Thyroid gland (tissue), 4 donors: Measurements from ENCODE around the gene PRELID1. TPM values are rescaled to one million over a fixed set of nuclear protein-coding genes. Genes with fewer than 3 reads are reported as not detected.

Experiments
- DNase-seq, 2 donors: peaks; one replicate each; pipeline ENCODE4 v3.0.0-alpha.2; 2019
- H3K27ac ChIP-seq, 3 donors: fragments of 200-600 bp; sonication (generic); 1 replicate in 2 of 3; 2 replicates in 1 of 3; pipeline ENCODE4 v1.5.1; 2016 to 2019; ENCODE audit warnings: mild to moderate bottlenecking in 1 of 3, moderate library complexity in 1 of 3
- H3K27me3 ChIP-seq: fragments of 200-600 bp; sonication (generic); one replicate; pipeline ENCODE4 v1.5.1; 2019
- H3K36me3 ChIP-seq, 2 donors: fragments of 200-600 bp; sonication (generic); one replicate each; pipeline ENCODE4 v1.5.1; 2016 to 2019
- H3K4me1 ChIP-seq, 2 donors: fragments of 200-600 bp; sonication (generic); one replicate each; pipeline ENCODE4 v1.5.1; 2017 to 2019
- H3K4me3 ChIP-seq, 3 donors: fragments of 200-600 bp; sonication (generic); replicated peaks in 1 of 3; 1 replicate in 2 of 3; 2 replicates in 1 of 3; pipeline ENCODE4 v1.5.1; 2016; ENCODE audit warnings: mild to moderate bottlenecking in 1 of 3
- H3K9me3 ChIP-seq: fragments of 200-600 bp; sonication (generic); one replicate; pipeline ENCODE4 v1.5.1; 2017
- POLR2A ChIP-seq, 2 donors: fragments of 450-650 bp; IDR thresholded peaks; one replicate each; pipeline ENCODE4 v1.6.1; 2017; ENCODE audit warnings: antibody characterized with exemption in 2 of 2, mild to moderate bottlenecking in 2 of 2, moderate library complexity in 1 of 2
- WGBS, 2 donors: methylation state at CpG; one replicate each; pipeline ENCODE4 v1.1.5; 2017; 5-methylcytosine and 5-hydroxymethylcytosine counted together
- intact Hi-C: fragments of 100-400 bp; cut with DNase I; formaldehyde crosslinking; loops from one replicate; pipeline ENCODE4 v1.15.1; 2023
- total RNA-seq, 4 donors: library from RNA; depleted of rRNA; stranded (reverse); fragments of >200 nt; gene quantifications; one replicate each; pipeline ENCODE4 v1.2.3, GENCODE V29; 2016
- TF ChIP-seq, protein P1 (sequence below), 6 experiments: fragments of 200-600 bp in 3 of 6; fragments of 450-650 bp in 3 of 6; sonication (generic) in 3 of 6; IDR thresholded peaks; one replicate each; pipeline ENCODE4 v1.5.1; 2016 to 2019; ENCODE audit warnings: antibody characterized with exemption in 6 of 6, mild to moderate bottlenecking in 2 of 6, inconsistent platforms in 1 of 6, moderate library complexity in 1 of 6

The PRELID1 gene
- total RNA-seq, 4 donors from 2014 or later, result 52.8 to 83.2 (median 57.9) TPM

DNA sequence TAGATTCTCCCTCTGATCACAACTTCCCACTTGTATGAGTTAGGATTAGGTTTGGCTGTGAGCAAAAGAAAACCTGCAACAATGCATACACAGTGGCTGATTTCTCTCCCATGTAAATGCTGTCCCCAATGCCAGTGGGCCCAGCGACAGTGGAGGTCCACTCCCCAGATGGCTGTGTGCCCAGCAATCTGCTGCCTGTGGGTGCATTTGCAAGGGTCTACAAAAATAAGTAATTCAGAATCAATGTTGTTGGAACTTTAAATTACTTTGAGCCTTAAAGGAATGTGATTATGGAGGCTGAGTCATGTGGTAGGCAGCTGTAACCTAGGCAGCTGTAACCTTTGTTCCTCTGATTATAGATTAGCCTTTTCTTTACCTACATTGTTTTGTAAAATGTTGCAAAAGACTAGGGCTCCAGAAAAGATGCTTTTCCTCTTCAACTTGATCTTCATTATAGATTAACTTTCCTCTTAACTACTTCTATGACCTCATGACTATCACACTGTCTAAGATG is 22.3 kb downstream of the PRELID1 start:
- TF ChIP-seq POLR2A (IDR thresholded peaks at IDR 0.05), result no peak
- TF ChIP-seq, protein P1, sequence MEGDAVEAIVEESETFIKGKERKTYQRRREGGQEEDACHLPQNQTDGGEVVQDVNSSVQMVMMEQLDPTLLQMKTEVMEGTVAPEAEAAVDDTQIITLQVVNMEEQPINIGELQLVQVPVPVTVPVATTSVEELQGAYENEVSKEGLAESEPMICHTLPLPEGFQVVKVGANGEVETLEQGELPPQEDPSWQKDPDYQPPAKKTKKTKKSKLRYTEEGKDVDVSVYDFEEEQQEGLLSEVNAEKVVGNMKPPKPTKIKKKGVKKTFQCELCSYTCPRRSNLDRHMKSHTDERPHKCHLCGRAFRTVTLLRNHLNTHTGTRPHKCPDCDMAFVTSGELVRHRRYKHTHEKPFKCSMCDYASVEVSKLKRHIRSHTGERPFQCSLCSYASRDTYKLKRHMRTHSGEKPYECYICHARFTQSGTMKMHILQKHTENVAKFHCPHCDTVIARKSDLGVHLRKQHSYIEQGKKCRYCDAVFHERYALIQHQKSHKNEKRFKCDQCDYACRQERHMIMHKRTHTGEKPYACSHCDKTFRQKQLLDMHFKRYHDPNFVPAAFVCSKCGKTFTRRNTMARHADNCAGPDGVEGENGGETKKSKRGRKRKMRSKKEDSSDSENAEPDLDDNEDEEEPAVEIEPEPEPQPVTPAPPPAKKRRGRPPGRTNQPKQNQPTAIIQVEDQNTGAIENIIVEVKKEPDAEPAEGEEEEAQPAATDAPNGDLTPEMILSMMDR (IDR thresholded peaks at IDR 0.05), result no peak
- H3K27ac ChIP-seq, result no peak overlapping the region
- no peak overlapping the region for H3K4me3 ChIP-seq
- no peaks in the 10 kb centered on the region for H3K4me1 ChIP-seq
- intact Hi-C loops, result no loop called here
- no peaks in the 10 kb centered on the region for H3K27me3 ChIP-seq
- WGBS, 2 donors, result 83 to 94% methylated on average over 1 of the region's 1 CpG
- DNase-seq, result no peak
- H3K9me3 ChIP-seq, result no peaks in the 10 kb centered on the region
- H3K36me3 ChIP-seq, result peaks cover under 1 to 10% of the 10 kb centered on the region in 2 donors

- Histone ChIP-seq H3K36me3 (peaks cover 14 to 25% of the 10 kb centered on the region in 2 donors), H3K27me3 (no peaks in the 10 kb centered on the region), H3K4me1 (no peaks in the 10 kb centered on the region), H3K27ac (no peak overlapping the region), H3K9me3 (no peaks in the 10 kb centered on the region), H3K4me3 (no peak overlapping the region)
- TF ChIP-seq POLR2A (IDR thresholded peaks at IDR 0.05), result no peak
- TF ChIP-seq, protein P1 (IDR thresholded peaks at IDR 0.05), result no peak
- no peak for DNase-seq
- 68 to 80% methylated on average over 22 to 23 of the region's 28 CpGs for WGBS, 2 donors
- intact Hi-C loops, result no loop called here
Observed at GRCh38 chr5:177327539-177328522, 24.2 kb downstream of the PRELID1 start.

GRCh38 chr5:177328545-177329231 is 25.1 kb downstream of the PRELID1 start:
- Histone ChIP-seq H3K4me1 (no peaks in the 10 kb centered on the region), H3K9me3 (no peaks in the 10 kb centered on the region), H3K27me3 (no peaks in the 10 kb centered on the region), H3K36me3 (peaks cover 22 to 34% of the 10 kb centered on the region in 2 donors), H3K27ac (no peak overlapping the region), H3K4me3 (no peak overlapping the region)
- WGBS, 2 donors, result 91 to 93% methylated on average over 18 to 19 of the region's 19 CpGs
- no peak for DNase-seq
- TF ChIP-seq, protein P1 (IDR thresholded peaks at IDR 0.05), result no peak
- TF ChIP-seq POLR2A (IDR thresholded peaks at IDR 0.05), result no peak
- intact Hi-C loops, result no loop called here

GRCh38 chr5:177329883-177330282 is 26.3 kb downstream of the PRELID1 start:
- H3K9me3 ChIP-seq, result no peaks in the 10 kb centered on the region
- H3K27ac ChIP-seq, result no peak overlapping the region
- 80 to 92% methylated on average over 6 of the region's 6 CpGs for WGBS, 2 donors
- no peaks in the 10 kb centered on the region for H3K4me1 ChIP-seq
- TF ChIP-seq, protein P1 (IDR thresholded peaks at IDR 0.05), result no peak
- TF ChIP-seq POLR2A (IDR thresholded peaks at IDR 0.05), result no peak
- H3K4me3 ChIP-seq, result no peak overlapping the region
- no peaks in the 10 kb centered on the region for H3K27me3 ChIP-seq
- intact Hi-C loops, result no loop called here
- DNase-seq, result no peak
- H3K36me3 ChIP-seq, result peaks cover 34 to 46% of the 10 kb centered on the region in 2 donors
